ENCODE measurements around the gene DNAJB8.

DNAJB8 gene

GRCh38 chr3:128483657-128484403 is 17.1 kb upstream of the DNAJB8 start:
- Histone ChIP-seq H3K4me1 (ENCODE audit: control insufficient read depth in 1 of 2, insufficient read depth in 2 of 2, low read length in 2 of 2) (peaks cover 13 to 21% of the 10 kb centered on the region in 2 donors), H3K4me3 (ENCODE audit: low read depth in 1 of 2, low read length in 2 of 2) (no peak overlapping the region), H3K36me3 (ENCODE audit: control insufficient read depth in 1 of 2, insufficient read depth in 2 of 2, low read length in 2 of 2) (no peaks in the 10 kb centered on the region), H3K9me3 (ENCODE audit: control insufficient read depth in 1 of 2, low read length in 2 of 2) (no peaks in the 10 kb centered on the region), H3K9ac (ENCODE audit: low read depth in 1 of 2, low read length in 2 of 2) (no peak overlapping the region), H3K27ac (ENCODE audit: low read depth, low read length) (peak overlapping the region; percentile 3), H3K27me3 (ENCODE audit: control insufficient read depth in 1 of 2, insufficient read depth in 2 of 2, low read length in 2 of 2) (peaks cover 83 to 89% of the 10 kb centered on the region in 2 donors)

DNA sequence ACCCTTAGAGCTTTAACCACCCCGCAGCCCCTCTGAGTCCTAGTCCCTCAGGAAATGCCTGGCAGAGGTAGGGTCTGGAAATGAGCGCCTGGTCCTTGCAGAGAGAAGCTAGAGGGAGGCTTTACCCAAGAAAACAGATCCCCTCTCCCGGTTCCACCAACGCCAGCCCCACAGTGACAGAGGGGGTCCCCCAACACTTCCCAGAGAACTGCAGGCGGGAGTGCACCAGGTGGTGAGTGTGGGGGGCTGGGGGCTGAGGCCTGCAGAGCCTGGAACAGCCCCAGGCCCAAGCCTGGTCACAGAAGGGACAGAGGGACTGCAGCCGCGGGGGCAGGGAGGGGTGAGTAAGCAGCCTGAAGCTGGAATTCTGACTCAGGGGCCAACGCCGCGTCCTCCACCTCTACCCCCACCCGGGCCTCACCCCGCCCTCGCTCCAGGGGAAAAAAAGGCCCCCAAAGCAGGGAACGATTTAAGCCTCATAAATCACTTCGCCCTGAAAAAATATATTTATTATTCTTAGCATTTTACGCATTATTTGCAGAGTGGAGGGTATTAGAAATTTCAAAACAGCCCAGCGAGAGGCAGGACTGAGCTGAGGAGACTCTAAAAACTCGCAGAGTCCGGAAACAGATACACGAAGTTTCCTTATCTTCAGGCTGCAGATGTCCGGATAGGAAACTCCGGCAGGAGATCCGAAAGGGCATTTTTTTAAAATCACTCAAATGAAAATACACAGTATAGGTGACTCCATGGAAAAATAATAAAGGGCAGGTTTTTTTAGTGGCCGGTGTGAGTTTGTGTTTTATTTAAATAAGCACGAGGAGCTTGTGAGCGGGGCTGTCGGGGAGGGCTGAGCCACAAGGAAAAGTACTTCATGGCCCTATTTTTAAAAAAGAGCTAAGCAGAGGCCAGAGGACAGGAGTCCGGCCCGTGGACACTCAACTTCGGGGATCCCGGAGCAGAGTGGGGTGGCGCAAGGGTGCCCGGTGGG is 16.3 kb upstream of the DNAJB8 start:
- Histone ChIP-seq H3K9ac (ENCODE audit: low read depth in 1 of 2, low read length in 2 of 2) (no peak overlapping the region), H3K27ac (ENCODE audit: low read depth, low read length) (no peak overlapping the region), H3K4me3 (ENCODE audit: low read depth in 1 of 2, low read length in 2 of 2) (no peak overlapping the region), H3K36me3 (ENCODE audit: control insufficient read depth in 1 of 2, insufficient read depth in 2 of 2, low read length in 2 of 2) (no peaks in the 10 kb centered on the region), H3K9me3 (ENCODE audit: control insufficient read depth in 1 of 2, low read length in 2 of 2) (no peaks in the 10 kb centered on the region), H3K4me1 (ENCODE audit: control insufficient read depth in 1 of 2, insufficient read depth in 2 of 2, low read length in 2 of 2) (peaks cover 5 to 13% of the 10 kb centered on the region in 2 donors), H3K27me3 (ENCODE audit: control insufficient read depth in 1 of 2, insufficient read depth in 2 of 2, low read length in 2 of 2) (peaks cover 82 to 87% of the 10 kb centered on the region in 2 donors)

- H3K27me3 ChIP-seq (ENCODE audit: control insufficient read depth in 1 of 2, insufficient read depth in 2 of 2, low read length in 2 of 2), result peaks cover 83 to 85% of the 10 kb centered on the region in 2 donors
- no peaks in the 10 kb centered on the region for H3K9me3 ChIP-seq (ENCODE audit: control insufficient read depth in 1 of 2, low read length in 2 of 2)
- no peak overlapping the region for H3K27ac ChIP-seq (ENCODE audit: low read depth, low read length)
- peaks cover 2 to 7% of the 10 kb centered on the region in 2 donors for H3K4me1 ChIP-seq (ENCODE audit: control insufficient read depth in 1 of 2, insufficient read depth in 2 of 2, low read length in 2 of 2)
- no peak overlapping the region for H3K9ac ChIP-seq (ENCODE audit: low read depth in 1 of 2, low read length in 2 of 2)
- H3K36me3 ChIP-seq (ENCODE audit: control insufficient read depth in 1 of 2, insufficient read depth in 2 of 2, low read length in 2 of 2), result no peaks in the 10 kb centered on the region
- H3K4me3 ChIP-seq (ENCODE audit: low read depth in 1 of 2, low read length in 2 of 2), result no peak overlapping the region
Observed at GRCh38 chr3:128482175-128482574, 15.5 kb upstream of the DNAJB8 start.

GRCh38 chr3:128481438-128481942 is 14.8 kb upstream of the DNAJB8 start:
- no peak overlapping the region for H3K27ac ChIP-seq (ENCODE audit: low read depth, low read length)
- H3K9ac ChIP-seq (ENCODE audit: low read depth in 1 of 2, low read length in 2 of 2), result no peak overlapping the region
- H3K27me3 ChIP-seq (ENCODE audit: control insufficient read depth in 1 of 2, insufficient read depth in 2 of 2, low read length in 2 of 2), result peaks cover 79 to 81% of the 10 kb centered on the region in 2 donors
- no peaks in the 10 kb centered on the region for H3K36me3 ChIP-seq (ENCODE audit: control insufficient read depth in 1 of 2, insufficient read depth in 2 of 2, low read length in 2 of 2)
- no peaks in the 10 kb centered on the region for H3K9me3 ChIP-seq (ENCODE audit: control insufficient read depth in 1 of 2, low read length in 2 of 2)
- no peaks in the 10 kb centered on the region for H3K4me1 ChIP-seq (ENCODE audit: control insufficient read depth in 1 of 2, insufficient read depth in 2 of 2, low read length in 2 of 2)
- no peak overlapping the region for H3K4me3 ChIP-seq (ENCODE audit: low read depth in 1 of 2, low read length in 2 of 2)

GRCh38 chr3:128480717-128481437 is 14.2 kb upstream of the DNAJB8 start:
- H3K4me1 ChIP-seq (ENCODE audit: control insufficient read depth in 1 of 2, insufficient read depth in 2 of 2, low read length in 2 of 2), result no peaks in the 10 kb centered on the region
- H3K36me3 ChIP-seq (ENCODE audit: control insufficient read depth in 1 of 2, insufficient read depth in 2 of 2, low read length in 2 of 2), result no peaks in the 10 kb centered on the region
- no peak overlapping the region for H3K4me3 ChIP-seq (ENCODE audit: low read depth in 1 of 2, low read length in 2 of 2)
- H3K27ac ChIP-seq (ENCODE audit: low read depth, low read length), result no peak overlapping the region
- no peak overlapping the region for H3K9ac ChIP-seq (ENCODE audit: low read depth in 1 of 2, low read length in 2 of 2)
- H3K9me3 ChIP-seq (ENCODE audit: control insufficient read depth in 1 of 2, low read length in 2 of 2), result no peaks in the 10 kb centered on the region
- H3K27me3 ChIP-seq (ENCODE audit: control insufficient read depth in 1 of 2, insufficient read depth in 2 of 2, low read length in 2 of 2), result peaks cover 72 to 75% of the 10 kb centered on the region in 2 donors

- H3K9ac ChIP-seq (ENCODE audit: low read depth in 1 of 2, low read length in 2 of 2), result no peak overlapping the region
- H3K36me3 ChIP-seq (ENCODE audit: control insufficient read depth in 1 of 2, insufficient read depth in 2 of 2, low read length in 2 of 2), result no peaks in the 10 kb centered on the region
- no peak overlapping the region for H3K4me3 ChIP-seq (ENCODE audit: low read depth in 1 of 2, low read length in 2 of 2)
- peaks cover 66 to 69% of the 10 kb centered on the region in 2 donors for H3K27me3 ChIP-seq (ENCODE audit: control insufficient read depth in 1 of 2, insufficient read depth in 2 of 2, low read length in 2 of 2)
- H3K27ac ChIP-seq (ENCODE audit: low read depth, low read length), result no peak overlapping the region
- no peaks in the 10 kb centered on the region for H3K4me1 ChIP-seq (ENCODE audit: control insufficient read depth in 1 of 2, insufficient read depth in 2 of 2, low read length in 2 of 2)
- no peaks in the 10 kb centered on the region for H3K9me3 ChIP-seq (ENCODE audit: control insufficient read depth in 1 of 2, low read length in 2 of 2)
Observed at GRCh38 chr3:128480278-128480677, 13.6 kb upstream of the DNAJB8 start.

- H3K4me1 ChIP-seq (ENCODE audit: control insufficient read depth in 1 of 2, insufficient read depth in 2 of 2, low read length in 2 of 2), result no peaks in the 10 kb centered on the region
- H3K9me3 ChIP-seq (ENCODE audit: control insufficient read depth in 1 of 2, low read length in 2 of 2), result no peaks in the 10 kb centered on the region
- no peak overlapping the region for H3K27ac ChIP-seq (ENCODE audit: low read depth, low read length)
- no peak overlapping the region for H3K9ac ChIP-seq (ENCODE audit: low read depth in 1 of 2, low read length in 2 of 2)
- no peak overlapping the region for H3K4me3 ChIP-seq (ENCODE audit: low read depth in 1 of 2, low read length in 2 of 2)
- H3K36me3 ChIP-seq (ENCODE audit: control insufficient read depth in 1 of 2, insufficient read depth in 2 of 2, low read length in 2 of 2), result no peaks in the 10 kb centered on the region
- peaks cover 62% of the 10 kb centered on the region in 2 donors for H3K27me3 ChIP-seq (ENCODE audit: control insufficient read depth in 1 of 2, insufficient read depth in 2 of 2, low read length in 2 of 2)
Observed at GRCh38 chr3:128479558-128480086, 12.9 kb upstream of the DNAJB8 start.

- Histone ChIP-seq H3K9ac (ENCODE audit: low read depth in 1 of 2, low read length in 2 of 2) (no peak overlapping the region), H3K27me3 (ENCODE audit: control insufficient read depth in 1 of 2, insufficient read depth in 2 of 2, low read length in 2 of 2) (peaks cover 57 to 58% of the 10 kb centered on the region in 2 donors), H3K4me1 (ENCODE audit: control insufficient read depth in 1 of 2, insufficient read depth in 2 of 2, low read length in 2 of 2) (no peaks in the 10 kb centered on the region), H3K27ac (ENCODE audit: low read depth, low read length) (no peak overlapping the region), H3K4me3 (ENCODE audit: low read depth in 1 of 2, low read length in 2 of 2) (no peak overlapping the region), H3K36me3 (ENCODE audit: control insufficient read depth in 1 of 2, insufficient read depth in 2 of 2, low read length in 2 of 2) (no peaks in the 10 kb centered on the region), H3K9me3 (ENCODE audit: control insufficient read depth in 1 of 2, low read length in 2 of 2) (no peaks in the 10 kb centered on the region)
Observed at GRCh38 chr3:128478576-128479506, 12.2 kb upstream of the DNAJB8 start.

- Histone ChIP-seq H3K36me3 (ENCODE audit: control insufficient read depth in 1 of 2, insufficient read depth in 2 of 2, low read length in 2 of 2) (no peaks in the 10 kb centered on the region), H3K4me3 (ENCODE audit: low read depth in 1 of 2, low read length in 2 of 2) (no peak overlapping the region), H3K9ac (ENCODE audit: low read depth in 1 of 2, low read length in 2 of 2) (no peak overlapping the region), H3K27me3 (ENCODE audit: control insufficient read depth in 1 of 2, insufficient read depth in 2 of 2, low read length in 2 of 2) (peaks cover 45 to 47% of the 10 kb centered on the region in 2 donors), H3K9me3 (ENCODE audit: control insufficient read depth in 1 of 2, low read length in 2 of 2) (no peaks in the 10 kb centered on the region), H3K4me1 (ENCODE audit: control insufficient read depth in 1 of 2, insufficient read depth in 2 of 2, low read length in 2 of 2) (no peaks in the 10 kb centered on the region), H3K27ac (ENCODE audit: low read depth, low read length) (no peak overlapping the region)
Observed at GRCh38 chr3:128476659-128477058, 10.0 kb upstream of the DNAJB8 start.
